Erythroblast (primary cell): ENCODE data around the gene RNF44.

Source experiments
- GATA1 ChIP-seq: IDR thresholded peaks from 2 replicates; pipeline ENCODE4 v1.6.1; 2011; ENCODE audit warnings: low read depth, mild to moderate bottlenecking, control low read depth, low read length, moderate library complexity
- POLR2A ChIP-seq: IDR thresholded peaks from 2 replicates; pipeline ENCODE4 v1.6.1; 2011; ENCODE audit warnings: mild to moderate bottlenecking, low read length

GRCh38 chr5:176525677-176526076 is 11.5 kb downstream of the RNF44 start:
- TF ChIP-seq POLR2A = no peak
- TF ChIP-seq GATA1 = no peak
